Measurements from ENCODE around the gene P2RY12. TPM values are rescaled to one million over a fixed set of nuclear protein-coding genes. Genes with fewer than 3 reads are reported as not detected.

Gene P2RY12
- total RNA-seq, 2 donors from 2014 or later, result 1.4 to 1.5 TPM

DNA sequence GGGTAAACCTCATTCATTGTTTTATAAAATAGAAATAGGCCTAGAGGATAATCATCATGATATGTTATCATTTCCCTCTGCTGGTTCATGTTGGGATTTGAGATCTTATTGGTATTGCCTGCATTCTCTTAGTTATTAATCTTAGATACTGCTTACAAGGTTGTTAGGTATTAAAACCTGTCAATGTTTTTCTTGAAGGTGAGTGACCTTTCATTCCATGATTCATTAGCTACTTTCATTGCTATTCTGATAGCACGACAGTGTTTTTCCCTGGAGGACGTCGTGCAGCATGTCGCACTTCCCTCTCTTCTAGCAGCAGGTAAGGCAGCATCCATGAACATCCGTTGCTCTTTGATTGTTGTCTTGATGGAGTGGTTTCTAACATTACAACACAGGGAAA, 17.1 kb downstream of the P2RY12 start:
- TF ChIP-seq CTCF (IDR thresholded peaks at IDR 0.05), result no peak
- no peak overlapping the region for H3K27ac ChIP-seq
- no peak for DNase-seq (ENCODE audit: low spot score)

GRCh38 chr3:151366993-151367392, 17.6 kb downstream of the P2RY12 start:
- Histone ChIP-seq H3K27me3 (no peaks in the 10 kb centered on the region), H3K4me3 (no peak overlapping the region), H3K4me1 (no peaks in the 10 kb centered on the region), H3K36me3 (no peaks in the 10 kb centered on the region), H3K27ac (no peak overlapping the region), H3K9me3 (no peaks in the 10 kb centered on the region)
- TF ChIP-seq CTCF (IDR thresholded peaks at IDR 0.05), result no peak
- no peak for DNase-seq (ENCODE audit: low spot score)

More for the DNA sequence above, 17.1 kb downstream of the P2RY12 start:
- no peaks in the 10 kb centered on the region for H3K36me3 ChIP-seq
- no peaks in the 10 kb centered on the region for H3K27me3 ChIP-seq
- H3K4me3 ChIP-seq, result no peak overlapping the region
- H3K9me3 ChIP-seq, result no peaks in the 10 kb centered on the region
- no peaks in the 10 kb centered on the region for H3K4me1 ChIP-seq

GRCh38 chr3:151362751-151363174, 21.8 kb downstream of the P2RY12 start:
- Histone ChIP-seq H3K4me3 (no peak overlapping the region), H3K27me3 (no peaks in the 10 kb centered on the region)
- TF ChIP-seq CTCF (IDR thresholded peaks at IDR 0.05), result no peak

DNA sequence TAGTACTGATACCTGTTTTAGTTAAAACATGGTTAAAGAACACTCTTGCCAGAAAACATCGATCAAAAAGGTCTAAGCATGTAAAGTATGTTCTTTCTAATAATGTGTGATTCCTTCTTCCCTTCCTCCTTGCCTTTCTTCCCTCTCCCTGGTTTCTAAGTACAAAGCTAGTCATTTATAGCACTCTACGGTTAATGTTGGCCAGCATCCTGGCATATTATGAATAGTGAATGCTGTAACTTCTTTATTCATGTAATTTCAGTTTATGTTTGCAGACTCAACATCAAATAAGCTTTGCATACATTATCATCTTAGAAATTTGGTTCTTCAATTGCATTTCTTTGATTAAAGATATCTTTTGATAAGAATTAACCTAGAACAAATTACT, 27.1 kb downstream of the P2RY12 start:
- Histone ChIP-seq H3K9me3 (no peaks in the 10 kb centered on the region), H3K4me1 (no peaks in the 10 kb centered on the region), H3K36me3 (no peaks in the 10 kb centered on the region), H3K27me3 (no peaks in the 10 kb centered on the region), H3K4me3 (no peak overlapping the region), H3K27ac (no peak overlapping the region)
- no peak for TF ChIP-seq CTCF (IDR thresholded peaks at IDR 0.05)
- DNase-seq (ENCODE audit: low spot score), result no peak

More at GRCh38 chr3:151362751-151363174, 21.8 kb downstream of the P2RY12 start:
- Histone ChIP-seq H3K9me3 (no peaks in the 10 kb centered on the region), H3K4me1 (no peaks in the 10 kb centered on the region), H3K36me3 (no peaks in the 10 kb centered on the region), H3K27ac (no peak overlapping the region)
- DNase-seq (ENCODE audit: low spot score), result no peak

GRCh38 chr3:151356794-151357462, 27.6 kb downstream of the P2RY12 start:
- Histone ChIP-seq H3K4me1 (no peaks in the 10 kb centered on the region), H3K9me3 (no peaks in the 10 kb centered on the region), H3K36me3 (no peaks in the 10 kb centered on the region), H3K27ac (no peak overlapping the region), H3K4me3 (no peak overlapping the region), H3K27me3 (no peaks in the 10 kb centered on the region)
- TF ChIP-seq CTCF (IDR thresholded peaks at IDR 0.05), result no peak
- DNase-seq (ENCODE audit: low spot score), result no peak

DNA sequence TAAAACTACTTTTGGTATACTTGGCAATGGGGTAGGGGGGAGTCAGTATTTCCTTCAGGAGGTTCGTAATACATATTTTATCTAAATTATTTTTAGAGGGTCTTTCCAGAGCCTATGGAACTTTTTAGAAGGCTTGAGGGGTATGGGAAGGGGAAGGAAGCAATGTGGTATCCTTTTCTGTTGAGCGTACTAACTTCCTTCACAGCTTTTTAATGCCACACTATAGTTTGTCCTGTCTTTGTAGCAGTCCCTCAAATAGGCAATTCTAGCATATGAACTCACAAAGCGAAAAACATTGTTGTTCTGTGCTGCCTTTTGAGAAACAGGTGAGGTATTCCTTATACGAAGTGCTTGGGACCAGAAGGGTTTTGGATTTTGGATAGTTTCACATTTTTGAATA, 32.9 kb downstream of the P2RY12 start:
- H3K4me1 ChIP-seq, result no peaks in the 10 kb centered on the region
- no peak for TF ChIP-seq CTCF (IDR thresholded peaks at IDR 0.05)
- no peaks in the 10 kb centered on the region for H3K9me3 ChIP-seq
- no peak overlapping the region for H3K27ac ChIP-seq
- H3K4me3 ChIP-seq, result no peak overlapping the region
- H3K36me3 ChIP-seq, result no peaks in the 10 kb centered on the region
- no peaks in the 10 kb centered on the region for H3K27me3 ChIP-seq
- DNase-seq (ENCODE audit: low spot score), result no peak
